ENCODE measurements around the gene TGFBR3.

DNA sequence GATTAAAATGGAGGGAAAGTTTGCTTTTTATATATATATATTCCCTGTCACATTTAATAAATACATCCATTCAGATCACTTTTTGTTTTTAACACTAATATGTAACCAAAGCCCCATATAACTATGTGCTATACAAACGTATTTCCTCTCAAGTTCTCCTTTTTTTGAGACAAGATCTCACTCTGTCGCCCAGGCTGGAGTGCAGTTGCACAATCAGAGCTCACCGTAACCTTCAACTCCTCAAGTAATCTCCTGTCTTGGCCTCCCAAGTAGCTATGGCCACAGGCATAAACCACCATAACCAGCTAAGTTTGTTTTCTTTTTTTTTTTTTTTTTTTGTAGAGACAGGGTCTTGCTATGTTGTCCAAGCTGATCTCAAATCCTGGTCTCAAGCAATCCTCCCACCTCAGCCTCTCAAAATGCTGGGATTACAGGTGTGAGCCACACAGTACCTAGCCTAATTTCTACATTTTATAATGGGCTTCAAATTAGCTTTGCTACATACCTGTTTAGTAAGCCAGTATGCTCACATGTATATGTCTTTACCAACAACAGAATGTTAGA, 120.0 kb downstream of the TGFBR3 start:
- TF ChIP-seq TAF1 (IDR thresholded peaks at IDR 0.05; ENCODE audit: borderline replicate concordance, insufficient read depth, low read length) (no peak), POLR2AphosphoS5 (IDR thresholded peaks at IDR 0.05; ENCODE audit: low read depth, low read length) (no peak)
- TF ChIP-seq, protein P1, sequence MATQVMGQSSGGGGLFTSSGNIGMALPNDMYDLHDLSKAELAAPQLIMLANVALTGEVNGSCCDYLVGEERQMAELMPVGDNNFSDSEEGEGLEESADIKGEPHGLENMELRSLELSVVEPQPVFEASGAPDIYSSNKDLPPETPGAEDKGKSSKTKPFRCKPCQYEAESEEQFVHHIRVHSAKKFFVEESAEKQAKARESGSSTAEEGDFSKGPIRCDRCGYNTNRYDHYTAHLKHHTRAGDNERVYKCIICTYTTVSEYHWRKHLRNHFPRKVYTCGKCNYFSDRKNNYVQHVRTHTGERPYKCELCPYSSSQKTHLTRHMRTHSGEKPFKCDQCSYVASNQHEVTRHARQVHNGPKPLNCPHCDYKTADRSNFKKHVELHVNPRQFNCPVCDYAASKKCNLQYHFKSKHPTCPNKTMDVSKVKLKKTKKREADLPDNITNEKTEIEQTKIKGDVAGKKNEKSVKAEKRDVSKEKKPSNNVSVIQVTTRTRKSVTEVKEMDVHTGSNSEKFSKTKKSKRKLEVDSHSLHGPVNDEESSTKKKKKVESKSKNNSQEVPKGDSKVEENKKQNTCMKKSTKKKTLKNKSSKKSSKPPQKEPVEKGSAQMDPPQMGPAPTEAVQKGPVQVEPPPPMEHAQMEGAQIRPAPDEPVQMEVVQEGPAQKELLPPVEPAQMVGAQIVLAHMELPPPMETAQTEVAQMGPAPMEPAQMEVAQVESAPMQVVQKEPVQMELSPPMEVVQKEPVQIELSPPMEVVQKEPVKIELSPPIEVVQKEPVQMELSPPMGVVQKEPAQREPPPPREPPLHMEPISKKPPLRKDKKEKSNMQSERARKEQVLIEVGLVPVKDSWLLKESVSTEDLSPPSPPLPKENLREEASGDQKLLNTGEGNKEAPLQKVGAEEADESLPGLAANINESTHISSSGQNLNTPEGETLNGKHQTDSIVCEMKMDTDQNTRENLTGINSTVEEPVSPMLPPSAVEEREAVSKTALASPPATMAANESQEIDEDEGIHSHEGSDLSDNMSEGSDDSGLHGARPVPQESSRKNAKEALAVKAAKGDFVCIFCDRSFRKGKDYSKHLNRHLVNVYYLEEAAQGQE (IDR thresholded peaks at IDR 0.05; ENCODE audit: insufficient read depth in 1 of 2, low read depth in 2 of 2, low read length in 2 of 2) = no peak
